Renal pelvis (tissue), 4 donors: Measurements from ENCODE around the gene NAA16. TPM values are rescaled to one million over a fixed set of nuclear protein-coding genes. Genes with fewer than 3 reads are reported as not detected.

ENCODE experiments used
- DNase-seq: peaks from one replicate; pipeline ENCODE4 v3.0.0-alpha.2; 2013
- polyA plus RNA-seq, 3 donors: library from polyadenylated mRNA; unstranded; fragments of 120-200 nt; gene quantifications; one replicate each; pipeline ENCODE4 v1.2.1, GENCODE V29; 2013; ENCODE audit not compliant: insufficient read length in 3 of 3

The NAA16 gene
- polyA plus RNA-seq, 3 donors: 24.0 to 47.8 (median 38.5) TPM

- no peak for DNase-seq
Measured at GRCh38 chr13:41296879-41297646, 14.0 kb upstream of the NAA16 start.

- no peak for DNase-seq
Measured at GRCh38 chr13:41299316-41300094, 11.6 kb upstream of the NAA16 start.

- DNase-seq: no peak
Measured at GRCh38 chr13:41302743-41303142, 8.3 kb upstream of the NAA16 start.

GRCh38 chr13:41304551-41304950, 6.5 kb upstream of the NAA16 start:
- DNase-seq: no peak

GRCh38 chr13:41306271-41307145, 4.6 kb upstream of the NAA16 start:
- DNase-seq: no peak

- no peak for DNase-seq
Measured at GRCh38 chr13:41307884-41308640, 3.0 kb upstream of the NAA16 start.

- DNase-seq: peak; percentile 47
Measured at GRCh38 chr13:41311406-41312175, 524 bp downstream of the NAA16 start.

GRCh38 chr13:41312176-41312500, 1.1 kb downstream of the NAA16 start:
- no peak for DNase-seq

GRCh38 chr13:41313117-41313516, 2.0 kb downstream of the NAA16 start:
- DNase-seq: no peak

GRCh38 chr13:41313659-41314197, 2.7 kb downstream of the NAA16 start:
- no peak for DNase-seq

GRCh38 chr13:41315443-41316047, 4.5 kb downstream of the NAA16 start:
- no peak for DNase-seq

GRCh38 chr13:41317243-41317642, 6.2 kb downstream of the NAA16 start:
- no peak for DNase-seq

GRCh38 chr13:41325752-41326151, 14.7 kb downstream of the NAA16 start:
- no peak for DNase-seq

GRCh38 chr13:41326661-41327060, 15.6 kb downstream of the NAA16 start:
- no peak for DNase-seq

- DNase-seq: no peak
Measured at GRCh38 chr13:41327994-41328790, 17.1 kb downstream of the NAA16 start.

GRCh38 chr13:41332829-41333228, 21.8 kb downstream of the NAA16 start:
- DNase-seq: no peak

GRCh38 chr13:41334810-41335209, 23.7 kb downstream of the NAA16 start:
- DNase-seq: no peak

GRCh38 chr13:41344358-41344757, 33.3 kb downstream of the NAA16 start:
- DNase-seq: no peak
